Activated T-cell treated with anti-CD3 and anti-CD28 coated beads for 4 hours (primary cell): ENCODE results near the gene TMEM131.

Source experiments
- DNase-seq: peaks from one replicate; pipeline ENCODE4 v3.0.0-alpha.2; 2020

The TMEM131 gene

GRCh38 chr2:97797355-97797754 is 198.4 kb downstream of the TMEM131 start:
- no peak for DNase-seq

DNA sequence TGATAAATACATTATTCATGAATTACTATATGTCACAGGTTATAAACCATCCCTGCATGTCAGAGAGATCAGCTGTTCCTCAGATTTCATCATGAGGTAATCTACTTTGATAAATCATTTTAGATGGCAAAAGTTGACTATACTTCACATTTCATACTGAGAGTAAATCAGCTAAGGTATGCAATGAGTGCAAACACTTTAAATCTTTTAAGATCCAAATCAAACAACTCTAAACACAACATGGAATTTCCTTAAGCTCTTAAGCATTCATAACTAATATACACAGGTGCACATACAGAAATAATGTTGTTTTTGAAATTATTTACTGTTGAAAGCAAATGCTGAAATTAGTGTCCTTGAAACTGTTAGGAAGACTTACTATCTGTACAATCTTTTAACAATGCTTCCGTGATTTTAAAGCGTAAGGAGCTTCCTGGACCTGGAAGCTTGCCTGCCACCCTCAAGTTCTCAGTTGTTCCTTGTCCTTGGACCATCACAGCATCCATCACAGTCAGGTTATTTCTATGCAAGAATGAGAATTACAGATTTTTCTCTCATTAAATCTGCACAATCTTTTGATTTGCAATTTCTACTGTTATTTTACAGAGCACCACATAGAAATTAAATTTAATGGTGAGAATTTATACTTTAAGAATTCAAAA is 199.2 kb downstream of the TMEM131 start:
- no peak for DNase-seq

DNA sequence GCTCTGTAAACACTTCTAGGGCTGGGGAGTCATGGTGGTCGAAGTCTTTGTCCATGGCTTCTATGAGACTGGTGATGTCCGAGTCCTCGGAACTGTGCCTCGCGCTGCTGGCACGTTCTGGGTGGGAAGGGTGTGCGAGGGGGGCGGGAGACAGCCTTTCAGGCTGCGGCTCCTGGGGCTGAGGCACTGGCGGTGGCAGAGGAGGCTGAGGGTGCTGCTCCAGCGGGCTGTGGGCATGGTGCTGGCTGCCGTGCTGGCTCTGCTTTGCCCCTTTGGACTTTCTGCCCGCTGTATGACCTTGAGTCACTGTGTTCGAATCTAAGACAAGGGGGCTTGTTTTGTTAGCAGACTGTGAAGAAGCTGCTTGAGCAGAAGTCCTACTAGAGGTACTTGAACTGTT is 203.3 kb downstream of the TMEM131 start:
- no peak for DNase-seq

DNA sequence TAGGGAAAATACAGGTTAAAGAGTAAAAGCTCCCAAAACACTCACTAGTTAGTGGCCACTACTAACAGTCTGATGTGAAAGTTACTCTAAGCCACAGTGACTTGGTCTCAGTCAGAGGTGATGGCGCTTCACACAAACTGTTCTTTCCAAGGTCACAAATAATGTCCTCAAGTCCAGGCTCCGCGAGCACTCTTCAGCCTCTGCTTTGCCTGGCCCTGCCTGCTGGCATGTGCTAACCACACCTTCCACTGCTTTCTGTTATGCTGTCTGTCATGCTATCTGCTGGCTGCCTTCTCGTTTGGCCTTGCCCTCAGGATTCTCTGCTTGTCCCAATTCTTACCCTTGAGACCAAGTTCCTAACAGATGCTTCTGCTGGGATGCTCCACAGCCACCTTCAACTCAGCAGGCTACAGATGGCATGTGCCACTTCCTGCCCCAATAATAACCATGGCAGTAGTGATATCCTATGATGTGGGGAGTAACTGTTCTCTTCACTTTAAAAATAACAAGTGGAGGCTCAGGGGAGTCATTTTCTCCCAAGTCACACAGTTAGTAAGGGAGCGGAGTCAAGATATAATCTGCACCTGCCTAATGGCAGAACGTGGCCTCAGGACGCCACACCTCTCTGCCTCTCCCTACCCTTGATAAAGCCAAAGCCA is 206.6 kb downstream of the TMEM131 start:
- DNase-seq: no peak

DNA sequence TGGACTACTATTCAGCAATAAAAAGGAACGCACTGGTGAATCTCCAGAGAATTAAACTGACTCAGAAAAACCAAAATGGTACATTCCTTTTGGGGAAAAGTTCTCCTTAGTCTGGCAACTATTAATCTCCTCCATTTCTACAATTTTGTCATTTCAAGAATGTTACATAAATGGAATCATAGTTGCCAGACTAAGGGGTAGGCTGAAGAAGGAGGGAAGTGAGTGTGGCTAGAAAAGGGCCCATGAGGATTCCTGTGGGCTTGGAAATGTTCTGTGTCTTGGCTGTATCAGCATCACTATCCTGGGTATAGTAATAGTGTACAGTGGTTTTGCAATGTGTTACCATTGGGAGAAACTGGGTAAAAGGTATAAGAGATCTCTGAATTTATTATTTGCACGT is 209.9 kb downstream of the TMEM131 start:
- DNase-seq: no peak

DNA sequence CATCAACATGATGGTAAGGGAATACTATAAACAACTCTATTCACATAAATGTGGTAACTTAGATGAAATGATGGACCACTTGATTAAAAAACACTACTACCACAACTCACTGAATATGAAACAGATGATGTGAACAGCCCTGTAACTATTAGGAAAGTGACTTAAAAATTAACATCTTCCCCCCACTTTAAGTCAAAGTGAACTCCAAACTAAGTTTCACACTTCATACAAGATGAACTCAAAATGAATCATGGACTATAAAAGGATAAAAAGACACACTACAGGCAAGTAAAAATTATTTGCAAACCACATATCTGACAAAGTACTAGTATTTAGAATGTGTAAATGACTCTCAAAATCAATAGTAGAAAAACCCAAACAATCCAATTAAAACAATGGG is 210.8 kb downstream of the TMEM131 start:
- no peak for DNase-seq

DNA sequence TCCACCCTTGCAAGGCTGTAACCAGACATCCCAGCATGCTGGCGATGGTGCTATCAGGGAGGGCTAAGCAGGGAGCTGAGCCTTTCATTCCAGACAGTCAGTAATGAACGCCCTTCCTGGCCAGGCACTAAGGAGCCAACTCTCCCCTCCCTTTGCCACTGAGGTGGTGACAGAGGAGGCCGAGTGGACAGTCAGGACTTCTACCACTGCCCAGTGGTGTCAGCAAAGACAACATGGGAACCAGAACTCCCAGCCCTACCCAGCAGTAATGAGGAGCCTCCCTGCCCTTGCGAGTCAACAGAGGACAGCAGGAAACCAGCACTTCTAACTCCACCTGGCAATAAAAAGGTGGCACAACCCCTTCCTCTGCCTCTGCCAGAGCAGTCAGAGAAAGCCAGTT is 213.8 kb downstream of the TMEM131 start:
- DNase-seq: no peak

DNA sequence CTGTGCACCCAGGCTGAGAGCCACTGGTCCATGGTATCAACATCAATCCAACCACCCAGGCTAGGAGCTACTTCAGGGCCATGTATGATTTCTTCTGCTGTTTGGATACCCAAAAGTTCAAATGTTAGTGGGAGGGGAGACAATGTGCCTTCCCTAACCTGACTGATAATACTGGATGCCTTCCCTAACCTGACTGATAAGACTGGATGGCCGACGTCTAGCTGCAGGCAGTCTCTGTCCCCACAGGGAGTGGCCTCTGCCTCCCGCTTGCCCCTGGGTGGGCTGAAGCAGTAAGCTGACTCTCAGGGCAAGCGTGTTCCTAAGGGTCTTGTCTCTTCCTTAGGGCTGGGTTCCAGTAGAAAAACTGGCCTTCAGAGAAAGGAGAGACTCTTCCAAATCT is 216.6 kb downstream of the TMEM131 start:
- DNase-seq: no peak

- DNase-seq: no peak
These were observed 220.7 kb downstream of the TMEM131 start for GRCh38 chr2:97775074-97775473.

DNA sequence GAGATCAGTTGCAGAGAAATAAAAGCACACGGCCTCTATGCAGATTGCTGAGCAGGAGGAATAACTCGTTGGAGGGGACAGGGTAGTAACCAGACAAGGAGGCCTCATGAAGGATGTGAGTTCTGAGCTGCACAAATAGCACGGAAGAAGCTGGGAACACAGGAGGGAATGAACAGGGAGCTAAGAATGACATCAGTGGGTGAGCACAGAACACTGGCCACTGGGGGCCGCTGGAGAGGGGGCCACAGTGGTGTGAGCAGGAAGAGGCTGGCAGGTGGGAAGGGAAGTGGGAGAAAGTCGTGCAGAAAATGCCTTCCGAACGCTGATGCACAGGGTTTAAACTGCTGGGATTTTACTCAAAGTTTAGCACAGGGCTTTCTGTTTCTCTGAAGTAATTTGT is 221.3 kb downstream of the TMEM131 start:
- no peak for DNase-seq

DNA sequence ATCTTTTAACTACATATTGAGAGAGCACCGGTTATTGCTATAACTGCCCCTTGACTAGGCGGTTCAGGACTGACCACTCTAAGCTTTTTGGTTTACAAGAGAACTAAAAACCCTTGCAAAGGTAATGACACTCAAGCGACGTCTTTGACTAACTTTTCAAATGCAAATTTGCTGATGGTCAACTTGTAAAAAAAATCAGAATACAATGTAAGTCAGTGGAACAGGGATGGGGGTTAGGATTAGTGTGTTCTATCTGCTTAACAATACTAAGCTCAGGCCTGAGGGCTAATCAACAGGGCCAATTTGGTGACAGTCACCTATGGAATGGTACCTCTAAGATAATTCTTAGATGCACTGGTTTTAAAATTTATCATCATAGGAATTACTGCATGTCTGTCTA is 225.3 kb downstream of the TMEM131 start:
- DNase-seq: no peak

- no peak for DNase-seq
These were observed 226.0 kb downstream of the TMEM131 start for GRCh38 chr2:97769711-97770110.

DNA sequence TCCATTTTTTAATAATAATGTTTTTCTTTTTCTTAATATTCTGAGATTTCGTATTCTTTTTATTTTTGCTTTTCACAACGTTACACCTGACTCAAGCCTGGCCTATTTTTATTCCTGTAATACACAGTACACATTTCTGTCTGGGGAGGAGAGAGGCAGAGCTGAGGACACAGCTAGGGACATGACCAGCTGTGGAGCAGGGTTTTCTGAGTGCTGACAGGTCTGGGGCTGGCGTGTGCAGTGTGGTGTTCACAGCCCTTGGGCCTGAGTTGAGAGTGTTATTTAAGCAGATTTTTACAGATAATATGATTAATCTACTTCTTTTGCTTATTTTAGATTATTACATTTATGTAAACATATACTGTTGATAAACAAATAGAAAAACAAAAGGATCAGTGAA is 226.4 kb downstream of the TMEM131 start:
- DNase-seq: no peak

GRCh38 chr2:97766567-97766966 is 229.2 kb downstream of the TMEM131 start:
- no peak for DNase-seq

GRCh38 chr2:97765933-97766332 is 229.8 kb downstream of the TMEM131 start:
- no peak for DNase-seq

- DNase-seq: no peak
These were observed 231.0 kb downstream of the TMEM131 start for GRCh38 chr2:97764559-97765263.

DNA sequence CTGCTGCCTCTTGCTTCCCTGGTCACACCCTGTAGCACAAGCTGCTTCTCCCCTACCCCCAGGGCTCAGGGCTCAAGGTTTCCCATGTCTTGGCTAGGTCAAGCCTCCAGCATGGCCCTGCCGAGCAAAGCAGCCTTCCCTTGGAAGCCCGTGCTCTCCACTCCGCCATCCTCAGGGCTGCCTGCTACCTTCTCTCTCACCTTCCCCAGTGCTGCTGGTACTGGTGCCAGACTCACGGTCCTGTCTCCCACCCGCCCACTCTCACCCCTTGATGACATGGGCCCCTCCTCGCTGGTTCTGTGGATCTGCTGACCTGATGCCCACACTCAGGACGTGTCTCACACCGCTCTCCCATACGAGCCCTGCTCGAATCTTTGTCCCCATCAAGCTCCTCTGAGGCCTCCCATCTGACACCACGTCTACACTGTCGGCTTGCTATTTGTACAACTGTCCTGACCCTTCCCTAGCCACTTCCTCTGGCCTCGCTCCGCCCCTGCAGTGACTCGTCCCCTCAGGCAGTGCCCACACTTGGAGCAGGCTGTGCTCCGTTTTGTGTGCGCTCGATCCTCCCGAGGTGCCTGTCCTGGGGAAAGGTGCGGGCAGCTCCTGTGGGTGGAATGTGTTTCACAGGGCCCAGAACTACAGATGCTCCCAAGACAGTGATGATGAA is 232.4 kb downstream of the TMEM131 start:
- no peak for DNase-seq

- DNase-seq: peak; percentile 24
These were observed 234.6 kb downstream of the TMEM131 start for GRCh38 chr2:97761192-97761591.

GRCh38 chr2:97760480-97761049 is 235.2 kb downstream of the TMEM131 start:
- no peak for DNase-seq

- no peak for DNase-seq
These were observed 235.9 kb downstream of the TMEM131 start for GRCh38 chr2:97759727-97760407.

DNA sequence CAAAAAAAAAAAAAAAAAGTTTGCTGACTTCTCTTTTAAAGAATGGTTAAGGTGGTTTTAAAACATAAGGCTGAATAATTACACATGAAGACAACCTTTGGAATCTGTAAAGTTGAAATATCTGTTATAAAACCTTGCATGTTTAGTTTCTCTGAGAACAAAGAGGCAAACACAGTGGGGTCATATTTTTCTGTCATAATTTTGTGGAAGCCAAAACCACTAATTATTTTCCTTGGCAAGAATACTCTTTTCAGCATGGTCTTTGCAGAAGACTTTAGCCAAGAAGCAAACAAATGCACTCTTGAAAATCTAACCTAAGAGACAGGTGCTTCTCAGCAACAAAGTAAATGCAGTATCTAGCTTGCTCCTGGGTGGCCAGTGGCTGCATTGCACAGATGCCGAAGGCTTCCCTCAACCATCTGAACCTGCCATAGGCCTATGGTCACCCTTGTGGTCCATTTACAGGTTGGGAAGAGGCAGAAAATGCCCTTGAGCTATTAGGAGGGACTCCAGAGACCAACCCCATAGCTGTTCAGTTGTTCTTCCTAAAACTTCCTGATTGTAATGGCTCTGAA is 237.5 kb downstream of the TMEM131 start:
- DNase-seq: no peak

DNA sequence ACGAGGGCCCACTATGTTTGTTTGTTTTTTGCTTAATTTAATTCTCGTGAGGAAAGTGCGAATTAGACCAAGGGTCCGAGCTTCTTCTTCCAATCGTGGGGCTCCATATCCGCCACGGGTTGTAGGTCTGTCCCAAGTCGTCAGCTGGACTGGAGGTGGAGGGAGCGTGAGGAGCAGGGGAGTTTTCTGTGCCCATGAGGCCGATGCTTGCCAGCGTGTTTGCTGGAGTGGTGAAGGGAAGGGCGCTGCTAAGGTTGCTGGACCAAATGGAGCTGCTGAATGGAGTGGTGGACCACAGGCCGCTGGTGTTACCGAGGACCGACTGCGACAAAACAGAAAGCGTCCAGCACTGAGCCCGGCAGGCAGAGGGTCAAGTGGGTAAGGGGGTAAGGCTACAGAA is 238.7 kb downstream of the TMEM131 start:
- DNase-seq: no peak
